Gastroesophageal sphincter (tissue), 3 donors: Measurements from ENCODE around the gene A4GALT.

Experiments
- POLR2A ChIP-seq, 2 donors: fragments of 450-650 bp; IDR thresholded peaks; one replicate each; pipeline ENCODE4 v1.6.1; 2017; ENCODE audit warnings: antibody characterized with exemption in 2 of 2, mild to moderate bottlenecking in 2 of 2, moderate library complexity in 1 of 2
- TF ChIP-seq, protein P1 (sequence below), 4 experiments: fragments of 200-600 bp in 2 of 4; fragments of 450-650 bp in 2 of 4; sonication (generic) in 1 of 4; IDR thresholded peaks; one replicate each; pipeline ENCODE4 v1.5.1; 2017 to 2019; ENCODE audit warnings: antibody characterized with exemption in 4 of 4, mild to moderate bottlenecking in 2 of 4, moderate library complexity in 2 of 4

DNA sequence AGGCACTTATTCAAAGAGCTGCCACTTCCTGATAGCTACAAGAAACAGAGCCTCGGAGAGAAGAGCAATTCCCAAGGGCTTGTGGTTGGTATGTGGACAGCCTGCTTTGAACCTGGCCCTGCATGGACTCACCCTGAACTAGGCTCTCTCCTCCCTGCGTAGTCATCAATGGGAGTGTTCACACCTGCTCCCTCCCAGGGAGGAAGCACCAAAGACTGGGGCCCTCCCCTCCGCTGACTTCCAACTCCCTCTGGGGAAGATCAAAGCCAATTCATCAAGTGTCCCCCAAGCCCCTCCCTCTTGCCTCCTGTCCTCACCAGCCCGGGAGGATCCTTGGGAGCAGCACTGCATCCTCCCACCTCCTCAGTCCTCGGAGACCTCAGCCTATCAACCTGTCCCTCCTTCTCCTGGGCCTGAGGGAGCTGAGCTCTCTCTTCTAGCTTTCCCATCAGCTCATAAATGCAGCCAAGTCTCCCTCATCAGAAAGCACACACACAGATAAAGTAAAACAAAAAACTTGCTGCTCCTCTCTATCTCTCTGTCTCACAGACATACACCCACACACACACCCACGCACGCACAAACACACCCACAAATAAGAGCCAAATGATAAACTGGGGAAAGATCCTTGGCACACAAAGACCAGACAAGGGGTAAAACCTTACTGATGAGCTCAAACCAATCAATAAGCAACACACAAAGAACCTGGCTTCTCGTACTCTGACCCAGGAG lies 3.3 kb downstream of the A4GALT start:
- TF ChIP-seq, protein P1, sequence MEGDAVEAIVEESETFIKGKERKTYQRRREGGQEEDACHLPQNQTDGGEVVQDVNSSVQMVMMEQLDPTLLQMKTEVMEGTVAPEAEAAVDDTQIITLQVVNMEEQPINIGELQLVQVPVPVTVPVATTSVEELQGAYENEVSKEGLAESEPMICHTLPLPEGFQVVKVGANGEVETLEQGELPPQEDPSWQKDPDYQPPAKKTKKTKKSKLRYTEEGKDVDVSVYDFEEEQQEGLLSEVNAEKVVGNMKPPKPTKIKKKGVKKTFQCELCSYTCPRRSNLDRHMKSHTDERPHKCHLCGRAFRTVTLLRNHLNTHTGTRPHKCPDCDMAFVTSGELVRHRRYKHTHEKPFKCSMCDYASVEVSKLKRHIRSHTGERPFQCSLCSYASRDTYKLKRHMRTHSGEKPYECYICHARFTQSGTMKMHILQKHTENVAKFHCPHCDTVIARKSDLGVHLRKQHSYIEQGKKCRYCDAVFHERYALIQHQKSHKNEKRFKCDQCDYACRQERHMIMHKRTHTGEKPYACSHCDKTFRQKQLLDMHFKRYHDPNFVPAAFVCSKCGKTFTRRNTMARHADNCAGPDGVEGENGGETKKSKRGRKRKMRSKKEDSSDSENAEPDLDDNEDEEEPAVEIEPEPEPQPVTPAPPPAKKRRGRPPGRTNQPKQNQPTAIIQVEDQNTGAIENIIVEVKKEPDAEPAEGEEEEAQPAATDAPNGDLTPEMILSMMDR (IDR thresholded peaks at IDR 0.05), result no peak
- TF ChIP-seq POLR2A (IDR thresholded peaks at IDR 0.05), result no peak
